Activated CD8-positive, alpha-beta memory T cell treated with anti-CD3 and anti-CD28 coated beads for 24 hours (primary cell): Measurements from ENCODE around the gene ZNF148.
"Not testable (repeated sequence)": the region's sequence is repeated elsewhere in the genome, so short reads cannot be mapped to it uniquely, and the experiment has no call there.

Experiments
- DNase-seq: peaks from one replicate; pipeline ENCODE4 v3.0.0-alpha.2; 2020

ZNF148 gene, protein sequence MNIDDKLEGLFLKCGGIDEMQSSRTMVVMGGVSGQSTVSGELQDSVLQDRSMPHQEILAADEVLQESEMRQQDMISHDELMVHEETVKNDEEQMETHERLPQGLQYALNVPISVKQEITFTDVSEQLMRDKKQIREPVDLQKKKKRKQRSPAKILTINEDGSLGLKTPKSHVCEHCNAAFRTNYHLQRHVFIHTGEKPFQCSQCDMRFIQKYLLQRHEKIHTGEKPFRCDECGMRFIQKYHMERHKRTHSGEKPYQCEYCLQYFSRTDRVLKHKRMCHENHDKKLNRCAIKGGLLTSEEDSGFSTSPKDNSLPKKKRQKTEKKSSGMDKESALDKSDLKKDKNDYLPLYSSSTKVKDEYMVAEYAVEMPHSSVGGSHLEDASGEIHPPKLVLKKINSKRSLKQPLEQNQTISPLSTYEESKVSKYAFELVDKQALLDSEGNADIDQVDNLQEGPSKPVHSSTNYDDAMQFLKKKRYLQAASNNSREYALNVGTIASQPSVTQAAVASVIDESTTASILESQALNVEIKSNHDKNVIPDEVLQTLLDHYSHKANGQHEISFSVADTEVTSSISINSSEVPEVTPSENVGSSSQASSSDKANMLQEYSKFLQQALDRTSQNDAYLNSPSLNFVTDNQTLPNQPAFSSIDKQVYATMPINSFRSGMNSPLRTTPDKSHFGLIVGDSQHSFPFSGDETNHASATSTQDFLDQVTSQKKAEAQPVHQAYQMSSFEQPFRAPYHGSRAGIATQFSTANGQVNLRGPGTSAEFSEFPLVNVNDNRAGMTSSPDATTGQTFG

DNA sequence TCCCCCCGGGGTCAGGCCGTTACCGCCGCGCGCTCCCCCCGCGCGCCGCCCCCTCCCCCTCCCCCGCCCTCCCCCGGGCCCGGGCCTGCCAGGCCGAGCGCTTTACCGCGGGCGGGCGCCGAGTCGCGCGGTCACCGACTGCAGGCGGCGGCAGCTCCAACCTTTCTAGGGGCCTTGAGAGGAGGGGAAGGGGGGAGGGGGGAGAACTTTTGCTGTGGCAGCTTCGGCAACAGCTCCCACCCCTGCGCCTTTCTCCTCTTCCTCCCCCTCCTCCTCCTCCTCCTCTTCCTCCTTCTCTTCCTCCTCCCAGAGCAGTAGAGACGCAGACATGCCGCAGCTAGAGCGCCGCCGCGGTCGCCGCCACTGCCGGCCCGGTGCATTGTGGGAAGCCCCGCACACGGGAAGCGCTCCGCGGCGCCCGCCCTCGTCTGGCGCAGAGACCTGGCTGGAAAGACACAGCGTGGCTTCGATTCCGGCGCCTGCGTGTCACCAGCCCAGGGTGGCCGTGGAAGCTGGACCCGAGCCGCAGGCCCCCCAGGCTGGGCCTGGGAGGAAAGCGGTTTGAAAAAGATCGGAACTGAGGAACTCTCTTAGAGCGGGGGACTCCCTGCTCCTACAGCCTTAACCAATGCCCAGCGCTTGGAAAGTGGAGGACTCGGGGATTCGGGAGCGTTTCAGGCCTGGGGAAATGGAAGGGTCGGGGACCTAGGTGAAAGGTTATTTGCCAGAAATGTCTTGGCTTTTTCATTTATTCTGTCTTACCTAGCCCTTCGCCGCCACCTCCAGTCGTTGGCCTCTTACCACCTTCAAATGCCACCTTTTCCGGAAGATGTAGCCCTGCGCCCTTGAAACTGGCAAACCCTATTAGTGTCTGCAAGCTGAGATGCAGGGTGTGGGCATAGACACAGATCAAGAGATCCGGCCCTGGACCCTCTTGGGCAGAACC lies at the start of gene ZNF148:
ZNF148 (minus strand) TSS at position 330 of the 946 bp plus-strand sequence. CDS start 61,685 bp downstream, outside the sequence.
- DNase-seq, result peak; percentile 95

DNA sequence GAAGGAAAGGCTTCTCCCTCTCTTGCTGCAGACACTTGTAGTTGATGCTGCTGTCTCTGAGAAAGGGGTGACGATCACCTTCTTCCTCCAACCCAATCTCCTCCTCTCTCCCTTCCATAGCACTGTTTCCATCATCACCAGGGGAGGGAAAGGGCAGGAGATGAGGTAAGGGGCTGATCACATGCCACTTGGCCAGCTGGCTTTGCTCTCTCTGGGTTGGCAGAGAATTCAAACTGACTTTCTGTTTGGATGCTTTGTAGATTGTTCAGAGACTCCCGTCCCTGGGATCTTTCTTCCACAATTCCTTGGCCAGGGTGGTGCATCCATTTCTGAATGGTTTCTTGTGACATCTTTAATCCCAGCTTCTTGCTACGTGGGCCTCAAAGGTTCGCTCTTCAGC lies 43.2 kb upstream of the ZNF148 start:
- DNase-seq, result no peak

DNA sequence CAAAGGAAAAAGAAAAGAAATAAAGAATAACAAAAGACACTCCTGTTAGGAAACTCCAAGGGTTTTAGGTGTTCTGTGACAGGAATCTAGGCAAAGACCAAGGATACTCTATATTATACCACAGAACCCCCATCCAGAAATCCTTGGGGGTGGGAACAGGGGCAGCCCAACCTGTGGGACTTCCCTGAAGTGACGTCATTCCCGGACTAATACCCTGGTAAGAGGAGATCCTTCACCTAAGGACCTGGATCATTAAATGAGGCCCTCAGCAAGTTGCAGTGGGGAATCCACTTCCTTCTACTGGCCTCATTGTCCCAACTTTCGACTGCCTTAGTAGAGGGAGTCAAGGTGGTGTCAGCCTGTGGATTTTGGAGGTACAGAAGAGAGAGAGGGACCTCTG lies 41.1 kb upstream of the ZNF148 start:
- DNase-seq, result no peak

DNA sequence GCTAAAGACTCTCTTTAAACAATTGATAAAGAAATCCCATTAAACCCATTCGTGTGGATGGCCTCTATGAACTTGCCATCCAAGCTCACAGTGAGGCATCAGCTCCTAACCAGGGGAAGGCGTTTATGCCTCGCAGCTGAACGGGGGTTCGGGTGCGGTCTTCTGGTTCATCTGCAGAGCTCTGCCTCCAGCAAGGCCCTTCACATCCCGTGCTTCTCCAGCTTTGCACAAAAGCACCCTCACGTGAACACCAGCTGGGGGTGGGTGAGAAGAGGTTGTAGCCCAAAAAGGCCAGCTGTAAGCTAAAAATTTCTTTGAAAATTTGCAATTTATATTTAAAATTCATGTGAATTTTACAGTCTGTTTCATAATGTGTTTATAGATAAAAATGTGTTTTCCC lies 39.5 kb upstream of the ZNF148 start:
- DNase-seq, result no peak

DNA sequence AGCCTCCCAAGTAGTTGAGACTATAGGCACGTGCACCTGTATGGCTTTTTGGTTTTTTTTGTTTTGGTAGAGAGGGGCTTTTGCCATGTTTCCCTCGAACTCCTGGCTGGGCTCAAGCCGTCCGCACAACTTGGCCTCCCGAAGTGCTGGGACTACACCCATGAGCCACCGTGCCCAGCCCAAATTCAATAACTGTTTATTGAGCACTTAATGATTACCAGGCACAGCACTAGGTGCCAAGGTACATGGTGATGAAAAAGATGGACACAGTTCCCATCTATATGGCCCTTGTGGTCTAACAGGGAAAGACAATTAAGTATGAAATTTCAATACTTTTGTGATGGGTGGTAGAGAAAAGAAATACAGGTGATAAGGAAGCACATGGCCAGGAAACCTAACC lies 35.8 kb upstream of the ZNF148 start:
- DNase-seq, result no peak

GRCh38 chr3:125406070-125406469 lies 30.9 kb upstream of the ZNF148 start:
- DNase-seq, result no peak

- DNase-seq, result not testable (repeated sequence)
These were observed 30.4 kb upstream of the ZNF148 start for GRCh38 chr3:125405515-125405914.

DNA sequence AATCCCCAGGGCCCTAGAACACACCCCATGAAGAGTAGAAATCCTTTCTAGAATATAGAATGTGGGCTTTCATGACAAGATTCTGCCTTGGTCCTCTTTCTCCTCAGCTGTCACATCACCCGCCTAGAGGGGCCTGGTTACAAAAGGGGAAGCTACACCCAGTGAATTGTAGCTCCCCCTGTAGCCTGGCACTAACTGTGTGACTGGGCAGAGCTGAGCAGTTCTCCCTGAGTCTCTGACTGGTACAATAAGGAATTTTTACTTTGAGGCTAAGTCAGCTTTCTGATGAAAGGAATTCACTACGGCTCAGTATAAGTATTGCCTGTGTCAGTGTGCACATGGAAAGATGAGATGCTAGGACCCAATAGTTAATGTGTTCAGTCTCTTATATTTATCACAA lies 28.7 kb upstream of the ZNF148 start:
- no peak for DNase-seq

- DNase-seq, result no peak
These were observed 27.5 kb upstream of the ZNF148 start for GRCh38 chr3:125402639-125403038.

DNA sequence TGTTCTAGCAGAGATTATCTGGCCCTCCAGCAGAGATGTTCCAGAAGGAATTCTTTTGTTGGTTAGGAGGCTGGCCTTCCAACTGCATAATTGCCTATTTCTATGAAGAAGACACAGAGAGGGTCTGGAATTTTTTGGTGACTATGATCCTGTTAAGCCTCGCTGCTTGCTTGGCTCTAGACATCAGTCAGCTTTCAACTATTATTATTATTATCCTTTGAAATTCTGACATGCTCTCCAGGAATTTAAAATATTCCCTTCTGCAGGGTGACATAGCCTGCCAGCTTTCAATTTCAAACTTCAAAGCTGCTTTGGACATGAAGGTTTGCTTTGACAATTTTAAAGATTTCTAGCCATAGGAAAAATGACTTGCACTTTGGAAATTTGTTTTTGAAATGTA lies 26.3 kb upstream of the ZNF148 start:
- no peak for DNase-seq

- no peak for DNase-seq
These were observed 23.8 kb upstream of the ZNF148 start for GRCh38 chr3:125398952-125399351.

GRCh38 chr3:125395091-125395490 lies 20.0 kb upstream of the ZNF148 start:
- no peak for DNase-seq

- no peak for DNase-seq
These were observed 19.3 kb upstream of the ZNF148 start for GRCh38 chr3:125394406-125394805.

DNA sequence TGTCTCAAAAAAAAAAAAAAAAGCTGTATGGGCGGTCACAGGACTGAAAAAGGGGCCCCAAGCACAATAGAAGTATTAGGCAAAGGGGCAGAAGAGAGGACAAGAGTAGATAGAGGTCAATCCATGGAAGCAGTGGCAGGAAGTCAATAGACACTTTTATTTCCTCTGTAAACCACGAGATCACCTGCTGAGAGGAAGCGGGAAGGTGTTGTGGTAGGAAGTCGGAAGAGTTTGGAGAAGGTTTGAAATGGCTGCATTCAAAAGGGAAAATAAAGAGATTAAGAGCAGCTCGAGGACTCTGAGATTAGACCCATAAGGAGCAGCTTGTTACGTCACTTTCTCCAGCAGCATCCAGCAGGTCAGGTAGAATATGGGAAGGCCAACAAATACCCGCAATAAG lies 14.2 kb upstream of the ZNF148 start:
- no peak for DNase-seq

- not testable (repeated sequence) for DNase-seq
These were observed 13.2 kb upstream of the ZNF148 start for GRCh38 chr3:125388369-125388768.

DNA sequence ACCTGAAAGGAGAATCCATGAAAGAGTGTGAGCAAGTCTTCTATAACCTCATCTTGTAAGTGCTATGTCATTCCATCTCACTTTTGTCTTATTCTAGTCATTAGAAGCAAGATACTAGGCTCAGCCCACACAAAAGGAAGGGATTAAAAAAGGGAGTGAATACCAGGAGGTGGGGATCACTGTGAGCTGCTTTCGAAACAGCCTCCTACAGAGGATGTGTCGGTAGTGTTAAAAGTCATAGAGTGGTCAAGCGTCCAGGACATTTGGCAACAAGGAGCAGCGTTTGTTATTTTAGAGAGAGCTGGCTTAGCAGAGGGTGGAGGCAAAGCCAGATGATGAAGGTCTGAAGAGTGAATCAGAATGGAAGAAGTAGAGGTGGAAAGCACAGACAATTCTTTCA lies 11.7 kb upstream of the ZNF148 start:
- no peak for DNase-seq

- no peak for DNase-seq
These were observed 8.6 kb upstream of the ZNF148 start for GRCh38 chr3:125383744-125384143.

- no peak for DNase-seq
These were observed 7.2 kb upstream of the ZNF148 start for GRCh38 chr3:125382298-125382697.

- no peak for DNase-seq
These were observed 6.6 kb upstream of the ZNF148 start for GRCh38 chr3:125381743-125382142.

- DNase-seq, result no peak
These were observed 6.2 kb upstream of the ZNF148 start for GRCh38 chr3:125381314-125381713.

DNA sequence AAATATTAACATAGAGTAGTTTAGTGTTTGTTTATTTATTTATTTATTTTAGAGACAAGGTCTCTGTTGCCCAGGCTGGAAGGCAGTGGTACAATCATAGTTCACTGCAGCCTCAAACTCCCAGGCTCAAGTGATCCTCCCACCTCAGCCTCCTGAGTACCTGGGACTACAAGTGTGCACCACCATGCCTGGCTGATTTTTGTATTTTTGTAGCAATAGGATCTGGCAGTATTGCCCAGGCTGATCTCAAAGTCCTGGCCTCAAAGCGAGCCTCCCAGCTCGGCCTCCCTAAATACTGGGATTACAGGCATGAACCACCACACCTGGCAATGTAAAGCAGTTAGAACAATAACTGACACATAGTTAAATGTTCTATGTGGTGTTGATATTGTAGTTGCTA lies 4.4 kb upstream of the ZNF148 start:
- no peak for DNase-seq

DNA sequence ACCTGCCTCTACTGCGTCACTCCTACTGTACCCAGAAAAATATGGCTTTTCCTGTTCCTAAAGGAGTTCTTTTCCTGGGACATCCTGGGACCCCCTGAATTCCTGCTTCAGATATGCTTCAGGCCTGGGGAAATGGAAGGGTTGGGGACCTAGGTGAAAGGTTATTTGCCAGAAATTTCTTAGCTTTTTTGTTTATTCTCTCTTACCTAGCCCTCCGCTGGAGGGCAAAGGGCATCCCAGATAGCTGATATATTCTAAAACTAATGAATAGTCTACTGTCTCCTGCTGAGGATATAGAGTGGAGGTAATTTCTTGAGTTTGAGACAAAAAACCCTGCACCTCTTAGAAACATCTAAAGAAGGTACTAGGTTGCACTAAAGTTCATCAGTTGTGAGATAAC lies 3.6 kb upstream of the ZNF148 start:
- DNase-seq, result no peak
